ENCODE measurements around the gene FYB2. TPM values are rescaled to one million over a fixed set of nuclear protein-coding genes. Genes with fewer than 3 reads are reported as not detected.

FYB2 gene
- total RNA-seq, 1 experiment from 2014 or later = not detected

- in situ Hi-C loops (cut with HindIII; ENCODE audit: low sequenced_read_pairs) = no loop called here
- DNase-seq (ENCODE audit: low spot score) = no peak
These were observed 18.2 kb upstream of the FYB2 start for GRCh38 chr1:56837244-56837939.

GRCh38 chr1:56836359-56836758 is 17.2 kb upstream of the FYB2 start:
- in situ Hi-C loops (cut with HindIII; ENCODE audit: low sequenced_read_pairs) = no loop called here
- no peak for DNase-seq (ENCODE audit: low spot score)

- DNase-seq (ENCODE audit: low spot score) = no peak
- in situ Hi-C loops (cut with HindIII; ENCODE audit: low sequenced_read_pairs) = no loop called here
These were observed 16.5 kb upstream of the FYB2 start for GRCh38 chr1:56835657-56836056.

GRCh38 chr1:56834137-56834900 is 15.1 kb upstream of the FYB2 start:
- in situ Hi-C loops (cut with HindIII; ENCODE audit: low sequenced_read_pairs) = no loop called here
- no peak for DNase-seq (ENCODE audit: low spot score)

GRCh38 chr1:56833088-56833487 is 13.9 kb upstream of the FYB2 start:
- in situ Hi-C loops (cut with HindIII; ENCODE audit: low sequenced_read_pairs) = no loop called here
- no peak for DNase-seq (ENCODE audit: low spot score)

- in situ Hi-C loops (cut with HindIII; ENCODE audit: low sequenced_read_pairs) = no loop called here
- peak; percentile 87 for DNase-seq (ENCODE audit: low spot score)
These were observed 12.9 kb upstream of the FYB2 start for GRCh38 chr1:56831871-56832693.

GRCh38 chr1:56830052-56830451 is 10.8 kb upstream of the FYB2 start:
- DNase-seq (ENCODE audit: low spot score) = no peak
- in situ Hi-C loops (cut with HindIII; ENCODE audit: low sequenced_read_pairs) = no loop called here

GRCh38 chr1:56827711-56828110 is 8.5 kb upstream of the FYB2 start:
- peak; percentile 87 for DNase-seq (ENCODE audit: low spot score)
- in situ Hi-C loops (cut with HindIII; ENCODE audit: low sequenced_read_pairs) = no loop called here

- in situ Hi-C loops (cut with HindIII; ENCODE audit: low sequenced_read_pairs) = no loop called here
These were observed 6.2 kb upstream of the FYB2 start for GRCh38 chr1:56825436-56825835.

GRCh38 chr1:56824938-56825337 is 5.7 kb upstream of the FYB2 start:
- no peak for DNase-seq (ENCODE audit: low spot score)
- in situ Hi-C loops (cut with HindIII; ENCODE audit: low sequenced_read_pairs) = no loop called here

More at GRCh38 chr1:56825436-56825835, 6.2 kb upstream of the FYB2 start:
- DNase-seq (ENCODE audit: low spot score) = no peak

- in situ Hi-C loops (cut with HindIII; ENCODE audit: low sequenced_read_pairs) = no loop called here
- no peak for DNase-seq (ENCODE audit: low spot score)
These were observed 5.1 kb upstream of the FYB2 start for GRCh38 chr1:56824271-56824670.

- DNase-seq (ENCODE audit: low spot score) = no peak
- in situ Hi-C loops (cut with HindIII; ENCODE audit: low sequenced_read_pairs) = no loop called here
These were observed 2.2 kb upstream of the FYB2 start for GRCh38 chr1:56821462-56821797.

- in situ Hi-C loops (cut with HindIII; ENCODE audit: low sequenced_read_pairs) = no loop called here
- DNase-seq (ENCODE audit: low spot score) = peak; percentile 61
These were observed 1.7 kb upstream of the FYB2 start for GRCh38 chr1:56820755-56821461.

- in situ Hi-C loops (cut with HindIII; ENCODE audit: low sequenced_read_pairs) = no loop called here
- DNase-seq (ENCODE audit: low spot score) = peak; percentile 53
These were observed 1.3 kb downstream of the FYB2 start for GRCh38 chr1:56817716-56818463.

GRCh38 chr1:56816909-56817308 is 2.3 kb downstream of the FYB2 start:
- in situ Hi-C loops (cut with HindIII; ENCODE audit: low sequenced_read_pairs) = no loop called here

GRCh38 chr1:56816264-56816663 is 2.9 kb downstream of the FYB2 start:
- in situ Hi-C loops (cut with HindIII; ENCODE audit: low sequenced_read_pairs) = no loop called here
- DNase-seq (ENCODE audit: low spot score) = no peak

More at GRCh38 chr1:56816909-56817308, 2.3 kb downstream of the FYB2 start:
- DNase-seq (ENCODE audit: low spot score) = no peak

GRCh38 chr1:56814205-56814604 is 5.0 kb downstream of the FYB2 start:
- DNase-seq (ENCODE audit: low spot score) = no peak
- in situ Hi-C loops (cut with HindIII; ENCODE audit: low sequenced_read_pairs) = no loop called here

- in situ Hi-C loops (cut with HindIII; ENCODE audit: low sequenced_read_pairs) = no loop called here
- DNase-seq (ENCODE audit: low spot score) = no peak
These were observed 7.9 kb downstream of the FYB2 start for GRCh38 chr1:56811331-56811730.

GRCh38 chr1:56808410-56808809 is 10.8 kb downstream of the FYB2 start:
- in situ Hi-C loops (cut with HindIII; ENCODE audit: low sequenced_read_pairs) = no loop called here
- no peak for DNase-seq (ENCODE audit: low spot score)
